Urinary bladder (tissue), 4 donors: ENCODE data around the gene GRM7. TPM values are rescaled to one million over a fixed set of nuclear protein-coding genes. Genes with fewer than 3 reads are reported as not detected.

Experiments
- DNase-seq: peaks from one replicate; pipeline ENCODE4 v3.0.0-alpha.2; 2015; ENCODE audit errors: extremely low spot score
- H3K27ac ChIP-seq: one replicate; pipeline ENCODE4 v1.5.1; 2013; ENCODE audit warnings: low read depth, mild to moderate bottlenecking, moderate library complexity
- H3K36me3 ChIP-seq: one replicate; pipeline ENCODE4 v1.6.1; 2013; ENCODE audit warnings: mild to moderate bottlenecking, moderate library complexity; ENCODE audit not compliant: insufficient read depth
- H3K4me1 ChIP-seq: one replicate; pipeline ENCODE4 v1.6.1; 2013; ENCODE audit warnings: mild to moderate bottlenecking, moderate library complexity; ENCODE audit not compliant: insufficient read depth
- H3K4me3 ChIP-seq: one replicate; pipeline ENCODE4 v1.5.1; 2013; ENCODE audit warnings: low read depth, low read length
- WGBS: extraction: QIAGEN DNeasy Blood & Tissue Kit; methylation state at CpG from one replicate; pipeline ENCODE4 v1.1.7; 2013; 5-methylcytosine and 5-hydroxymethylcytosine counted together
- polyA plus RNA-seq: library from polyadenylated mRNA; stranded (reverse); fragments of 200-250 nt; gene quantifications from one replicate; pipeline ENCODE4 v1.2.3, GENCODE V29; 2013
- total RNA-seq: library from RNA; depleted of rRNA; stranded (reverse); fragments of >200 nt; gene quantifications from one replicate; pipeline ENCODE4 v1.2.3, GENCODE V29; 2014
- donor health status: healthy with polysubstance abuse.
- donor health status: healthy.

Gene GRM7
- total and polyA plus RNA-seq, 2 donors = 2.3 to 14.6 TPM

DNA sequence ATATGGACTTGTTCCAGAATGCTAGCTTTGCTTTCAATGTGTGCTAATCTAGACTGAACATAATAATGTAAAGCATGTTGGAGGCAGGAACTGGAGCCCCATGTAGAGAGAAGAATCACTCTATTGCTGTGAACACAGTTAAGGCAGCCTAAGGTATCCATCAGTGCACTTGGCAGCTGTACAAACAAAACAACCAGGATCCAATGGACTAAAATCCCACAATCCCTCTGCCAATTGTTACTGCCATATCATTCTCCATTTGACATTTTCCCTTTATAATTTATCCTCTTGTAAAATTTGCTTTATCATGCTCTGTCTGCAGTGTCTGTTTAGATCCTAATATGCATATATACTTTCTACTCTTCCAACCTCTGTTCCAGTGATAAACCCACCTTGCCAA lies 883.9 kb downstream of the GRM7 start:
- DNase-seq = no peak
- H3K27ac ChIP-seq = no peak overlapping the region
- no peak overlapping the region for H3K4me3 ChIP-seq
- no peaks in the 10 kb centered on the region for H3K36me3 ChIP-seq
- H3K4me1 ChIP-seq = no peaks in the 10 kb centered on the region

- DNase-seq = no peak
- 89% methylated on average over 1 of the region's 1 CpG for WGBS
- no peak overlapping the region for H3K4me3 ChIP-seq
- no peaks in the 10 kb centered on the region for H3K4me1 ChIP-seq
- no peaks in the 10 kb centered on the region for H3K36me3 ChIP-seq
- H3K27ac ChIP-seq = no peak overlapping the region
Measured at GRCh38 chr3:7745711-7746110, 884.8 kb downstream of the GRM7 start.

GRCh38 chr3:7749931-7750695 lies 889.2 kb downstream of the GRM7 start:
- no peaks in the 10 kb centered on the region for H3K4me1 ChIP-seq
- no peaks in the 10 kb centered on the region for H3K36me3 ChIP-seq
- no peak for DNase-seq
- H3K27ac ChIP-seq = no peak overlapping the region
- 73% methylated on average over 4 of the region's 4 CpGs for WGBS
- H3K4me3 ChIP-seq = no peak overlapping the region

GRCh38 chr3:7752005-7752404 lies 891.1 kb downstream of the GRM7 start:
- Histone ChIP-seq H3K36me3 (no peaks in the 10 kb centered on the region), H3K4me1 (no peaks in the 10 kb centered on the region), H3K27ac (no peak overlapping the region), H3K4me3 (no peak overlapping the region)
- 90% methylated on average over 1 of the region's 1 CpG for WGBS
- DNase-seq = no peak

GRCh38 chr3:7754653-7755441 lies 893.9 kb downstream of the GRM7 start:
- Histone ChIP-seq H3K4me3 (no peak overlapping the region), H3K27ac (no peak overlapping the region), H3K4me1 (no peaks in the 10 kb centered on the region), H3K36me3 (no peaks in the 10 kb centered on the region)
- no peak for DNase-seq
- 41% methylated on average over 4 of the region's 4 CpGs for WGBS

DNA sequence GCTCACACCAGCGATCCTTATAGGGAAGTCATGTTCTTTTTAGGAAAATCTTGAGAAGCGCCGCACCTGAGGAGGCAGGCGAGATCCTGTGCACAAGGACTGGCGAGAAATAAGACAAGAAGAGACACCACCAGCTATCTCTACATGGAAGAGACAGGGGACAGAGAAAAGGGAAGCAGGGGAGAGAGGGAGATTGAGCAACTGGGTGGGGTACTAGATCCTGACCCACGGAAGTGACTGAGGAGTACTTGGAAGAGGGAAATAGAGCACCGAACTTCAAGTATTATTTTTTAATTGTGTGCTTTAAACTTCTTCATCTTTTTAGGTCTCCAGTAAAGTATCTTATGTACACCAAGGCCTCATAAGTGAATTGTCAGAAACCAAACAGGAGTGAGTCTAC lies 898.7 kb downstream of the GRM7 start:
- Histone ChIP-seq H3K4me1 (no peaks in the 10 kb centered on the region), H3K36me3 (no peaks in the 10 kb centered on the region), H3K27ac (no peak overlapping the region), H3K4me3 (no peak overlapping the region)
- WGBS = 94% methylated on average over 7 of the region's 7 CpGs
- DNase-seq = no peak

DNA sequence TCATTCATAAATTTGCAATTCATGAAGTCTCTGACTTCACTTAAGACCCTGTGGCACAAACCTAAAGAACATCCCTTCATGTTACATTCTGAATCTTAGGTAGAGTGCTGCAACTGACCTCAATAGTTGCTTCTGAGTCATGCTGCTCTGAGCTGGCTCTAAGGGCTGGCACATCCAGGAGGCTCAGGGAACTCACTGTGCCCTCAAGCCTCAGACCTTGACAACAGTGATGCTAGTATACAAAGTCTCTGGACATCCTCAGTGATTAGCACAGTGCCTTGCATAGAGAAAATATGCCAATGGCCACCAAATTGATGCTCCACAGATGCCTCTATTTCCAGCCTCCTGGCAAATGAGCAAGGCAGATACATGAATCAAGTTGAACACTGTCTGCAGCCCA lies 899.8 kb downstream of the GRM7 start:
- DNase-seq = no peak

DNA sequence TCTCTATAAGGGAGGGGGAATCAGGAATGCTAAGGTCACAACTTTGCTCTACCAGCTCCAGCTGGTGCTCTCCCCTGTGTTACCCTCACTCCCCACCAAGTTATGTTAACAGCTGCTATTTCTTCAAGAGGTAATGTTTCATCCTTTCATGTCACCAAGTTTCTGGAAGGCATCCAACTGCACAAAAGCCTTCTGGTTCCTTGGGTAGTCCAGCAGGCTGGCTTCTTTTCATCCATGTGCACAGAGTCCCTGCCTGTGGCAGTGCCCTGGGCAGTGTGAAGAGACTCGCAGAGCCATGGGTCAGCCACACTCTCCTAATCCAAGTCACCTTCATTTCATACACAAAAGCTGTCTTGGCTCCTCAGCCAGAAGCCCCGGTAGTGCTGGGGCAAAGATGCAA lies 903.2 kb downstream of the GRM7 start:
- Histone ChIP-seq H3K4me1 (no peaks in the 10 kb centered on the region), H3K4me3 (no peak overlapping the region), H3K36me3 (no peaks in the 10 kb centered on the region), H3K27ac (no peak overlapping the region)
- 97% methylated on average over 2 of the region's 2 CpGs for WGBS
- no peak for DNase-seq

More for the DNA sequence above, 899.8 kb downstream of the GRM7 start:
- H3K36me3 ChIP-seq = no peaks in the 10 kb centered on the region
- H3K4me1 ChIP-seq = no peaks in the 10 kb centered on the region
- no peak overlapping the region for H3K27ac ChIP-seq
- H3K4me3 ChIP-seq = no peak overlapping the region

DNA sequence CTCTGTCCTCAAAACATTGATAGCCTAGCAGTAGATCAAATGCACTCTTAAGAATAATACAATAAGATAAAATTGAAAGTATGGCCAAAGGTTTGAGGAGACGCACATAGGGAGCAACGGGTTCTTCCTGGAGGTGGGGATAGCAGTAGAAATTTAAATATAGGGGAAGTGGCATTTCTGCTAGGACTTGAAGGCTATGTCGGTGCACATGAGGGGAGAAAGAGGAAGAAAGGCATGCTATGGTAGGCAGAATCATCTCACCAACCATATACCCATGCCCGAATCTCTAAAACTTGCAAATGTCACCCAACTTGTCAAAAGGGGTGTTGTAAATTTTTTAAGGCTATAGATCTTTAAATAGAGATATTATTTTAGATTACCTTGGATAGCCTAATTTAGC lies 905.6 kb downstream of the GRM7 start:
- H3K4me1 ChIP-seq = no peaks in the 10 kb centered on the region
- DNase-seq = no peak
- WGBS = 88% methylated on average over 4 of the region's 4 CpGs
- H3K4me3 ChIP-seq = no peak overlapping the region
- no peak overlapping the region for H3K27ac ChIP-seq
- H3K36me3 ChIP-seq = no peaks in the 10 kb centered on the region

GRCh38 chr3:7779331-7779730 lies 918.4 kb downstream of the GRM7 start:
- H3K4me3 ChIP-seq = no peak overlapping the region
- DNase-seq = no peak
- H3K4me1 ChIP-seq = no peaks in the 10 kb centered on the region
- 76% methylated on average over 4 of the region's 4 CpGs for WGBS
- no peak overlapping the region for H3K27ac ChIP-seq
- H3K36me3 ChIP-seq = no peaks in the 10 kb centered on the region

DNA sequence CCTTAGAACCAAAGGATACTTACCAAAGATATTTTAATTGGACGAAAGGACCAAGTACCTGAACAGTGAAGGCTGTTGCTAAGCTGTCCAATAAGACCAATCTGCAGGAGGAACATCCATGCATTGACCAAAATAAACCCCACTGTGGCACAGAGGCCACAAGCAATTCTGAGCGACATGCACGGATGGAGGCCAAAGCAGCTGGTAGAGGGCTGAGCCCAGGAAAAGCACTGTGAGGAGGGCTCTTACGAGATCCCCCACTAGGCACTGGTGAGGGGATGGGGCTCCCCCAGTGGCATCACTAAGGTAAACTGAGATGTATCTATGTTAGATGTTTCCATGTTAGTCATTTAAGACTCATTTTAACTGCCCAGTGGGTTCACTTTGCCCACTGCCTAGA lies 920.5 kb downstream of the GRM7 start:
- no peak overlapping the region for H3K4me3 ChIP-seq
- H3K4me1 ChIP-seq = no peaks in the 10 kb centered on the region
- H3K27ac ChIP-seq = no peak overlapping the region
- WGBS = 94% methylated on average over 4 of the region's 4 CpGs
- no peaks in the 10 kb centered on the region for H3K36me3 ChIP-seq
- no peak for DNase-seq

DNA sequence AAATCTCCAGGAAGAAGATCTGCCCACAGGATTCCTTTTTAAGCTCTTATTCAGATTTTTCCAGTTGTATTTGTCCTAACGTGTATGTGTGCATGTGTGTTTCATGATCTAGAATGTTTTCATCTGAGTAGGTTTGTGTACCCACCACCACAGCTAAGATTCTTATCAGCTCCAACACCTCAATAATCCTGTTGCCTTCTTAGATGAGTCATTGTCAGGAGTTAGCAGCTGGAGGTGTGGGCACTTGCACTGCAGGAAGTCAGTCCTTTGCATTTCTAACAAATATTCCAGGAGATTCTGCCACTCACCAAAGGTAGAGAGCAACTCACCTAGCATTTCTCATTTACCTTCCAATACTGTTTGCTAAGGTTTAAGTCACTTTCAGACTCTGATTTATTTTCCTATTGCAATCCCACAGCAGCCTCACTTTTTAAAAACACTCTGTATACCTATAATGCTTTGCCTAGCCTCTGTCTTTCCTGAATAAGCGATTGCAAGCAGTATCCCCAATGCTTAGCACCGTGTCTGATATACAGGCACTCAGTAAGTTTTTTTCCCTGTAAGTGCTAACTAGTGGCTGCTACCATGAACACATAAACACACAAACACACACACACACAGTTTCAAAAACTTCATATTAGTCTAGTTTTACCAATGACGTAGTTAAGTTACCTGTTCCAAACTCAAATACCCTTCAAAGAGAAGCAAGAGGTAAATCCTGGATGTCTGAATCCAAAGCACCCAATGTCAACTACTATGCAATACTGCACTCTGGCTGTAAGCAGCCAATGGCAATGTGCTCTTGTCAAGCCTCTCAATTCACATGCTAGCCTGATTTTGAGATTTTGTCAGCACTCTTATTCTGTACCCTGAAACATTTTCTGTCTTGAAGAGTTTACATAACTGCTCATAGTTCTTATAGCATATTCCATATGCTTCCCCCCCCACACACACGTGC lies 927.2 kb downstream of the GRM7 start:
- WGBS = 67% methylated on average over 5 of the region's 5 CpGs
- DNase-seq = no peak
- Histone ChIP-seq H3K27ac (no peak overlapping the region), H3K4me3 (no peak overlapping the region), H3K4me1 (no peaks in the 10 kb centered on the region), H3K36me3 (no peaks in the 10 kb centered on the region)

- Histone ChIP-seq H3K4me1 (no peaks in the 10 kb centered on the region), H3K27ac (no peak overlapping the region), H3K36me3 (no peaks in the 10 kb centered on the region), H3K4me3 (no peak overlapping the region)
- WGBS = 56% methylated on average over 1 of the region's 1 CpG
- DNase-seq = no peak
Measured at GRCh38 chr3:7788881-7789280, 928.0 kb downstream of the GRM7 start.
